ENCODE data around the gene CDH23.

Gene CDH23

GRCh38 chr10:71661060-71661622, 264.4 kb downstream of the CDH23 start:
- no peak for DNase-seq (ENCODE audit: low spot score)

- no peak for DNase-seq (ENCODE audit: low spot score)
Measured at GRCh38 chr10:71661779-71662336, 265.1 kb downstream of the CDH23 start.

GRCh38 chr10:71663311-71663710, 266.6 kb downstream of the CDH23 start:
- no peak for DNase-seq (ENCODE audit: low spot score)

GRCh38 chr10:71664585-71664984, 267.9 kb downstream of the CDH23 start:
- no peak for DNase-seq (ENCODE audit: low spot score)

- DNase-seq (ENCODE audit: low spot score): no peak
Measured at GRCh38 chr10:71665456-71665855, 268.7 kb downstream of the CDH23 start.

GRCh38 chr10:71666639-71667386, 270.1 kb downstream of the CDH23 start:
- DNase-seq (ENCODE audit: low spot score): peak; percentile 21

GRCh38 chr10:71667387-71667752, 270.6 kb downstream of the CDH23 start:
- no peak for DNase-seq (ENCODE audit: low spot score)

GRCh38 chr10:71671994-71672946, 275.6 kb downstream of the CDH23 start:
- no peak for DNase-seq (ENCODE audit: low spot score)

GRCh38 chr10:71675295-71675970, 278.7 kb downstream of the CDH23 start:
- no peak for DNase-seq (ENCODE audit: low spot score)

- no peak for DNase-seq (ENCODE audit: low spot score)
Measured at GRCh38 chr10:71677261-71677660, 280.5 kb downstream of the CDH23 start.

- DNase-seq (ENCODE audit: low spot score): no peak
Measured at GRCh38 chr10:71678057-71678805, 281.5 kb downstream of the CDH23 start.

GRCh38 chr10:71679425-71679824, 282.7 kb downstream of the CDH23 start:
- no peak for DNase-seq (ENCODE audit: low spot score)

GRCh38 chr10:71681977-71682376, 285.3 kb downstream of the CDH23 start:
- no peak for DNase-seq (ENCODE audit: low spot score)

GRCh38 chr10:71683301-71683700, 286.6 kb downstream of the CDH23 start:
- DNase-seq (ENCODE audit: low spot score): no peak

GRCh38 chr10:71684356-71685173, 287.8 kb downstream of the CDH23 start:
- no peak for DNase-seq (ENCODE audit: low spot score)

GRCh38 chr10:71685554-71686232, 289.0 kb downstream of the CDH23 start:
- no peak for DNase-seq (ENCODE audit: low spot score)

GRCh38 chr10:71687077-71687476, 290.4 kb downstream of the CDH23 start:
- no peak for DNase-seq (ENCODE audit: low spot score)

- no peak for DNase-seq (ENCODE audit: low spot score)
Measured at GRCh38 chr10:71687480-71687879, 290.8 kb downstream of the CDH23 start.

- DNase-seq (ENCODE audit: low spot score): no peak
Measured at GRCh38 chr10:71688256-71688655, 291.5 kb downstream of the CDH23 start.

Measured in kidney tubule cell (primary cell).